ENCODE results near the gene NIPAL4.
A peak's percentile ranks its signal among the peaks of the same experiment; 100 is the strongest.

NIPAL4 gene

GRCh38 chr5:157486221-157486681 lies 26.2 kb downstream of the NIPAL4 start:
- DNase-seq: no peak

GRCh38 chr5:157486861-157487260 lies 26.8 kb downstream of the NIPAL4 start:
- no peak for DNase-seq

DNA sequence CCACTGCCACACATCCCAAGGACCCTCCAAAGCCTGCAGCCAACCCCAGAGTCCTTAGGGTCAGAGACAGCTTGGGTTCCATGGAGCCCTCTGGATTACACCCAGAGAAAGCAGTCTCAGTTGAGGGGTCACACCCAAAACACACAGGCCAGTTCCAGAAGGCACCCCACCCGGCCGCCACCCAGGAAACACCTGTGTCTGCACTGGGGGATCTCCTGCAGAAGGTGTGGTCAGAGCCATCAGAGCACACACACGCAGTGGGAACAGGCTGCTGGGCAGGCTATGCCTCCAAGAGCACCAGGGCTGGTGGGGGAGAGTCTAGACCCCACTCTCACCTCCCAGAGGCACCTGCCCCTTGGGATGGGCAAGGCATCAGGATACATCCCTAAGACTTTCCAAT lies 27.3 kb downstream of the NIPAL4 start:
- DNase-seq: peak; percentile 16

DNA sequence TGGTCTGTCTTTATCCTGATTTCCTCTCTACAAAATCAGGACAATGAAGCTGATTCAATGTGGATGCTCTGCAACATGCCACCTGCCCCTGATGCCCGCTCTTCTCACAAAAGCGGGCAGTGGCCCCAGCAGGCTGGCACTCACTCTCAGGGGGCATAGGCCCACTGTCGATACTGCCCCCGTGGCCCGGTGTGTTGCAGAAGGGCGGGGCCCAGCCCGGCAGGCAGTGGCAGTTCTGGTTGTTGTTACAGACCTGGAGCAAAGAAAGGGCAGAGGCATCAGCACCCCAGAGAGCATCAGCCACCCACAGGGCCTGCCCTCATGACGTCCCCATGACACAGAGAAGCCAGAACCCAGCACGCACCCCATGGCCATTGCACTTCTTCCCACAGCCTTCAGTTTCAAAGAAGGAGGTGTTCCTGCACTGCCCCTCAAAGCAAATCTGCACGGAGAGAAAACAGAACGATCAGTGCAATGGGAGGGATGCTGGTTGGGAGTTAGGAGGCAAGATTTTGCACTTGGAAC lies 31.5 kb downstream of the NIPAL4 start:
- DNase-seq: no peak

DNA sequence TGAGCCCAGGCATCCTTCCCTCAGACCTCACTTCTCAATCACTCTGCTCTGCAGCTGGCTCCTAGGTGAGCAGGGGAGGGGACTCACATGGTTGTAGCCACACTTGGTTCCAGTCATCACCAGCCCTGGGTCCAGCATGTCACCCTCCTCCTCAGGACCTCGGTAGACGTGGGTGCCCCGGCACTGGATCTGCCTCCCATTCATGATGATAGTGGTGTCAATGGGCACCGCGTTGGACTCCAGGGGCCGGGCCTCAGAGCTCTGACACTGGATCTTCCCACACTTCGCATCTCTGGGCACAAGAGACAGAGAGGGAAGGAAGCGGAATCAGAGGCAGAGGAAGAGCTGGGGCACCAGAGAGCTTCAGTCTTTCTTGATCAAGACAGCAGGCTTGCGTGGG lies 32.9 kb downstream of the NIPAL4 start:
- no peak for DNase-seq

DNA sequence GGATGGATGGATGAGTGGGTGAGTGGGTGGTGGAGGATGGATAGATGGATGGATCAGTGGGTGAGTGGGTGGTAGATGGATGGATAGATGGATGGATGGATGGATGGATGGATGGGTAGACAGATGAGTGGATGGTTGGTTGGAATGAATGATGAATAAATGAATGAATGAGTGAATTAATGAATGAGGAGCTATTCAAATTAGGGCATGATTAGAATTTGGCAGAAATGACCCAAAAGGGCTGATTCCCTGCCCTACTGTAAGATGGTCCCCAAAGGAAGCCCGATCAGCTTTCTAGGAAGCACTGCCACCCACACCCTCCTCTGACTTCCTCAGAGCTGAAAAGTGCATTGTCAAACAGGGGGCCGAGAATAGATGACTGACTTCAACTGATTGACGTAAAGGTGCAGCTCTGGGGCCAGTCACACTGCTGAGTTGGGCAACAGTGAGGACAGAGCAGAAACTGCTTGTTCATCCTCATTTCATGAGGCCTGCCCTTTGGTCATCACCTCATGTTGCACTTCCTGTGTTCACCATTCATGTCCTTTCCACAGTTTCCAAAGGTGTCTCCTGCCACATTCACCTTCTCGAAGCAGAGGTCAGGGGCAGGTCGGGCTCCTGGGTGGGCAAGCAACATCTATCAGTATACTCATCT lies 34.3 kb downstream of the NIPAL4 start:
- DNase-seq: no peak

- no peak for DNase-seq
These were observed 36.9 kb downstream of the NIPAL4 start for GRCh38 chr5:157496864-157497263.

DNA sequence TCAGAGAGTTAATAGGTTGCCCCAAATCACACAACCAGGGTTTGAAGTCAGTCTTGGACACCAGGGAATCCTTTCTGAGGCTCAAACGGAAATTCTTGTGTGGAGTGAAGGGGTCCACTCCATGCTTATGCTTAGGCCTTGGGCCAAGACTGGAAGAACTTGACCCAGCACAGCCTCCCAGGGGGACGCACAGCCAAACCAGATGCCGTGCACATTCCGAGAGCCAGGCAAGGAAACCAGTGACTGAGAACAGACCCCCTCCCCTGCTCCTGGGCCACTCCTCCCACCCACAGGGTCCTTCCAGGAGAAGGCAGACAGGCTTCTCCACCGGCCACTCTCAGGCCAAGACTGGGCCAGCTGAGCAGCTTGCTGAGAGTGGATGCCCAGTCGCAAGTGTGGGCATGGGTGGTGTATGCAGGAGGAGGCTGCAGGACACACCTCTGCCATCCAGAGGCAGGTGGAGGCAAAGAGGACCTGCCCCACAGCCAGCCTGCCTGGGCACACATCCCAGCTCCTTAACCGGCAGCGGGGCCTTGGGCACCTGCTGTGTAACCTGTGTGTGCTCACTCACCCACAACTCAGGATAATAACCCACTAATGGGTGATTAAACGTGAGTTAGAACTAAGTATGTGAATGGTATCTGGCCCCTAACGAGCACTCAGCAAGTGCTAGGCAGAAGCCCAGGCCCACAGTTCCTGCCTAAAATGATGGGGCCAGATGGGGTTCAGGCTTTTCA lies 38.0 kb downstream of the NIPAL4 start:
- DNase-seq: no peak

- DNase-seq: no peak
These were observed 42.2 kb downstream of the NIPAL4 start for GRCh38 chr5:157502143-157502647.

DNA sequence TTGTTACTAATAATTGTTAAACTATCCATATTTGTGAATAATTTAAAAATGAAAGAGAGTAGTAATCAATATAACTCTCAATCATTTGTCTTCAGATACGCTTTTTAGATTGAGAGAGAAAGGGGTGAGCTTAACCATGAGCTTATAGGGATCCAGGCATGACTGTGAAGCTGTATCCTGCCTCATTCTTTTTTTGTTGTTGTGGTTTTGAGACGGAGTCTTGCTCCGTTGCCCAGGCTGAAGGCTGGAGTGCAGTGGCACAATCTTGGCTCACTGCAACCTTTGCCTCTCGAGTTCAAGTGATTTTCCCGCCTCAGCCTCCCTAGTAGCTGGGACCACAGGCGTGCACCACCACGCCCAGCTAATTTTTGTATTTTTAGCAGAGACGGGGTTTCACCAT lies 44.0 kb downstream of the NIPAL4 start:
- DNase-seq: no peak

DNA sequence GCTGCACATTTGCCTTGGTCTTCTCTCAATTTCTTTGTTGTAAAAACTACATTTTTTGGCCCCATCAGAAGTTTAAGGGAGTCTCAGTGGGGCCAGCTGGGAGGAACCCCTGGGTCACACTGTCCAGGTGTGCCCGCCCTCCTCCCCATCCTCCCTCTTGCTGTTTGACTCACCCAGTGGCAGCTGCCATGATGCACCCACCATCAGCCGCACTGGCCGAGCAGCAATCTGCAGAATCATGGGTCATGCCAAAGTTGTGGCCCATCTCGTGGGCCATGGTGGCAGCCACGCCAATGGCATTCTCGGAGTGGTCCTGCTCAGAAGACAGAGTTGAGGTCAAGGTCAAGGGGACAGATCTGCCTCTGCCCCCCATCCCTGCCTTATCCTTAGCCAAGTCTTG lies 45.5 kb downstream of the NIPAL4 start:
- no peak for DNase-seq

GRCh38 chr5:157506066-157506590 lies 46.1 kb downstream of the NIPAL4 start:
- DNase-seq: no peak

DNA sequence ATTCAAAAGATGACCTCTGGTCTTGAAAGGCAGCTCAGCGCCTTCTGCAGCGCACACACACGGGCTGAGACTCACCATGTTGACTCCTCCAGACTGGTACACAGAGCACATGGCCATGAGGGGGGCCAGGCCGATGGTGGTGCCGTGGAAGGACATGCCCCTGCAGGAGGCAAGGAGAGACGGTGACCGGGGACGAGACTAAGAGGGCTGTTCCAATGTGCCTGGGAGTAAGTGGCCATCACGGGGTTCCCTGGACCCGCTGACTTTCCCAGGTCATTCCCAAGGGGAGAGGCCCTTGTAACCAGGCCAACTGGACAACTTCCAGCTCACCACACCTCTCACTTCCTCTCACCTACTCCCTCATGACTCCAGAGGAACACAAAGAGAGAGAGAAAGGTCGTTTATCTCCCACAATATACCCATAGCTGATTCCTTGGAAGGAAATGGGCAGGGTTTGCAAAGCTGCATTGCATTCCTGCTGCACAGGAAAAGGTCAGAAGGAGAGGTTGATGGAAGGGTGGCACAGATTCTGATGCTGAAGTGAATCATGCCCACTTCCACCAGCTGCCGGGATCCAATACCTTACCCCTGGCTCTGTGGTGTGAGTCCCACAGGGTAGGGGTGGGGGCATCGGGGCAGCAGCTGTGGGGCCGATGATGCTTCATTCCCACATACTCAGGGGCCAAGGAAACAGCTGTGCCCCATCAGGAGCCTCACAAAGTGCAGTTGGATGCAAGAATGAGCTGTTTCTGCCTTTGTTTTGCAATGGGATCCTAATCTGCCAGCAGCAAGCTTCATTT lies 47.2 kb downstream of the NIPAL4 start:
- DNase-seq: no peak

- no peak for DNase-seq
These were observed 49.1 kb downstream of the NIPAL4 start for GRCh38 chr5:157509093-157509492.

DNA sequence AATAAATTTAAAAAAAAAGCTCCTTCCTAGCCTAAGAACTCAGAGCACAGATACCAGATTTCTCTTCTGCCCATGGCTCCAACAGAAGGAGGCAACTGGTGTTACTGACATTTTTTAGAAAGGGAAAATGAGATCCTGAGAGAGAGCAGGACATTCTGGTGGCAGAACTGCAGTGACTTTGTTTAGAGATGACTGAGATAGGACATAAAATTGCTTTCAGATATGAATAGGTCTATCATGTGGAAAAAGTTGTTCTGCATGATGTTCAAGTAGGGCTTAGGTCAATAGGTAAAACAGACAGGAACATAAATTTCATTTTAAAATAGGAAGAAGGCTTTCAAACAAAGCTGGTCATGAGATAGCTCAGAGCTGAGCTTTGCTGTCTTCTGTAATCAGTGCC lies 49.6 kb downstream of the NIPAL4 start:
- no peak for DNase-seq

GRCh38 chr5:157510682-157511081 lies 50.7 kb downstream of the NIPAL4 start:
- no peak for DNase-seq

DNA sequence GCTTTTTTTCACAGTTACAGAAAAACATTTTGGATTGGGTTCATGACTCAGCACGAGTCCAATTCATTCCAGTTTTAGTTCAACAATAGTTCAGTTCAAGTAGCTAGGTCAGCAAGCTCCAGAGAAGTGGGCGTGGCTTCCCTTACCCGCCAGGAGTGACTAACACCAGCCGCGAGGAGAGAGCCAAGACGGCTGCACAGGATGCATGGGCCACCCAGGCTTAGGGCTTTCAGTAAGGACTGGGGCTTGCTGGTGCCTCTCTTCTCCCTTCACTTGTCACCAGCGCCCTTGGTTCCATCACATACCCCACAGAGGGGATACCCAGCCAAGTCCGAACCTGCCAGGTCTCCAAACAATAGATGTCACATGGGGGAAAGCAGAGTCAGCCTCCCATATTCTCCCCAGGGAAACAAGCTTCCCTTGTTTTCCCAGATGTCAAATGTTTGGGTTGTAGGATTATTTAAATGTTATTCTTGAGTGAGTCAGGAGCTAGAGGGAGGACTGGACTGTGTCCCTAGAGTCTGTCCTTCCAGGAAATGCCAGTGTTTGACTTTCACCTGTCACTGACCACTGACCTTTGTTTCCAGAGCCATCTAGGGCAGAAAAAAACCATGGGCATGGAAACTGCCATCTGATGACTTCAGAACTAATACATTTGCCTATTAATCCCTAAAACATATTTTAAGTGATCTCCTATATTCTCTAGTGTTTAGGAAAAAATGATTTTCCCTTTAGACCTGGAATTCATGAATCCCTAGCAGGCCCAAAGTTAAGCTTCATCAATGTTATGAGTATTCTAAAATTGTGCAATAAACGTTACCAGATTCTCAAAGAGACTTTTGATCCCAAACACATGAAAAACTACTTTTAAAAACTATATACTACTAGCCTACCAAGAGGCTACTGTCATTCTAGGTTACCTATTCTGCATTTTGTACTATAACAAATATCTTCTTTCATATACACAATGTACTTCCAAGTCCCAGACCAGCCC lies 51.9 kb downstream of the NIPAL4 start:
- peak; percentile 20 for DNase-seq

- no peak for DNase-seq
These were observed 53.2 kb downstream of the NIPAL4 start for GRCh38 chr5:157513182-157513581.

DNA sequence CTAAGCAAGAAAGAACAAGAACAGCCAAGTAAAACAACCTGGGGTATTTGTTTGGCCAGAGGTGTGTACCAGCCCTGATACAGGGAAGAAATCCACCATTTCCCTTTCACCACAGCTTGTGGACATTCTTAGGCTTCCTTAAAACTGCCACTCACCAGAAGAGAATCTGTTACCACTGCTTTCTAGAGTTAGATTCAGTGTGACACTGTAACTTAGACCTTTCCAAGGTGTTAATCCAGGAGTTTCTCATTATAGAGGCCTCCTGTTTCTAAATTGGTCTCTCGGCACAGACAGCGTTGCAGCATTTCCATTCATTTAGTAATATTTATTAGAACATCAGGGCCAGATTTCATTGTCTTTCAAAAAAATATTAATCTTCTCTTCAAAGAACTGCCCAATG lies 55.0 kb downstream of the NIPAL4 start:
- no peak for DNase-seq

DNA sequence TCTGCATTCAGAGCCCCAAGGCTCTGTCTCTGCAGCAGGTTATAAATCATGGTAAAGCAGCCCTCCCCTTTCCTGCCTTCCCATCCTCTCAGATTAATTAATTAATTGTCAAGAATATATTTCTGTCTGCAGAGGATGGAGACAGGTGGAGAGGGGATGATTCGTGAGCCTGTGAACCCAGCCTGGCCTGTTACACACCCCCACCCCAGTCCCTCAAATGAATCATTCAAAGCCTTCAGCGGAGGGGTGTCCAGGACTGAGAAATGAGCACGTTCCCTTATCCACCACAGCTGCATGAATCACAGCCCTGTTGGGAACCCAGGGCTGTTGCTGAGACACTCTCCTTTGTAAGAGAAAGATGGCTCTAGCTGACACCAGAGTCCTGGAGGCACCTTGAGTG lies 56.0 kb downstream of the NIPAL4 start:
- DNase-seq: no peak

DNA sequence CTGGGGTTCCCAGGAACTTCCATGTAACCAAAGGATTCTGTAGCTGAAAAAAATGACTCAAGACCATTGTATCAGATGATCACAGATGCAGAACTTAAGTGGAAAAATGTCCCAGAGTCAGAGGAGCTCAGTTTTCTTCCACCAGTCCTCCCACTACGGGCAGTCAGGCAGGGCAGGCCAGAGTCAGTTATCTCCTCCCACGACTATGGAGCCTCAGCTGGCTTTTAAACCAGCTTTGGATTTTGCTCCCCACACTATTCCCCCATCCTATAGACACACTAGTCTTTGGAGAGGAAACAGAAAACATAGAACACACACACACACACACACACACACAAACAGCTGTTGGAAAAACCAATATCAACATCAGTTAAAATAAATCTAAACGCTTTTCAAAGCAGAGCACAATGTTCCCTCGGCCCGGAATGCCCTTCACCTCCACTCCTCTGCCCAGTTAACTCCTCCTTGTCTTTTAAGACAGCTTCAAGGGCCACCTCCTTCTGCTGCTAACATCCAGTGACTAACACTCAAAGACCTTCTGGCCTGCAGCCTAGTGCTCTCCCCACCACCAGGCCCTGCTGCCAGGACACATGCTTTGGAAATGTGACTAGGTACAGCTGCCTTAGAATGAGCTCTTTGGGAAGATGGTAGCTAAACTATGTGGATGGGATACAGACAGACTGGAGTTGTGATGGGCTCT lies 56.8 kb downstream of the NIPAL4 start:
- no peak for DNase-seq

Data from CD4-positive, alpha-beta T cell treated with Interleukin-12 subunit alpha and Interleukin-12 subunit beta, for 1 hour (primary cell).